Measurements from ENCODE around the gene ATP2B2.
A peak's percentile ranks its signal among the peaks of the same experiment; 100 is the strongest.
"Not testable (repeated sequence)": the region's sequence is repeated elsewhere in the genome, so short reads cannot be mapped to it uniquely, and the experiment has no call there.

Gene ATP2B2

GRCh38 chr3:10399634-10400033 is 105.8 kb downstream of the ATP2B2 start:
- no peak for ATAC-seq

- no peak for ATAC-seq
Observed at GRCh38 chr3:10398341-10398740, 107.0 kb downstream of the ATP2B2 start.

GRCh38 chr3:10397879-10398278 is 107.5 kb downstream of the ATP2B2 start:
- no peak for ATAC-seq

GRCh38 chr3:10396931-10397330 is 108.5 kb downstream of the ATP2B2 start:
- no peak for ATAC-seq

- no peak for ATAC-seq
Observed at GRCh38 chr3:10396083-10396482, 109.3 kb downstream of the ATP2B2 start.

- peak; percentile 45 to 55 for ATAC-seq
Observed at GRCh38 chr3:10395671-10396070, 109.7 kb downstream of the ATP2B2 start.

- ATAC-seq, result no peak
Observed at GRCh38 chr3:10395196-10395595, 110.2 kb downstream of the ATP2B2 start.

- ATAC-seq, result no peak
Observed at GRCh38 chr3:10394491-10395025, 110.8 kb downstream of the ATP2B2 start.

- no peak for ATAC-seq
Observed at GRCh38 chr3:10393514-10393913, 111.9 kb downstream of the ATP2B2 start.

GRCh38 chr3:10392906-10393461 is 112.4 kb downstream of the ATP2B2 start:
- no peak for ATAC-seq

GRCh38 chr3:10392244-10392643 is 113.1 kb downstream of the ATP2B2 start:
- no peak for ATAC-seq

GRCh38 chr3:10391391-10391790 is 114.0 kb downstream of the ATP2B2 start:
- ATAC-seq, result no peak

GRCh38 chr3:10390641-10391373 is 114.6 kb downstream of the ATP2B2 start:
- no peak for ATAC-seq

- no peak for ATAC-seq
Observed at GRCh38 chr3:10389995-10390394, 115.4 kb downstream of the ATP2B2 start.

- ATAC-seq, result peak; percentile 56 to 79
Observed at GRCh38 chr3:10389339-10389738, 116.0 kb downstream of the ATP2B2 start.

GRCh38 chr3:10387881-10388609 is 117.3 kb downstream of the ATP2B2 start:
- no peak for ATAC-seq

GRCh38 chr3:10386121-10386520 is 119.3 kb downstream of the ATP2B2 start:
- ATAC-seq, result no peak

GRCh38 chr3:10384541-10385360 is 120.6 kb downstream of the ATP2B2 start:
- no peak for ATAC-seq

- ATAC-seq, result no peak
Observed at GRCh38 chr3:10383850-10384248, 121.5 kb downstream of the ATP2B2 start.

GRCh38 chr3:10382892-10383849 is 122.2 kb downstream of the ATP2B2 start:
- no peak for ATAC-seq

- not testable (repeated sequence) for ATAC-seq
Observed at GRCh38 chr3:10382445-10382844, 122.9 kb downstream of the ATP2B2 start.

GRCh38 chr3:10381336-10381735 is 124.0 kb downstream of the ATP2B2 start:
- ATAC-seq, result no peak
